Measurements from ENCODE around the gene MSI2. TPM values are rescaled to one million over a fixed set of nuclear protein-coding genes. Genes with fewer than 3 reads are reported as not detected.

MSI2 gene
- total RNA-seq, 1 experiment from 2014 or later, result 174 TPM

DNA sequence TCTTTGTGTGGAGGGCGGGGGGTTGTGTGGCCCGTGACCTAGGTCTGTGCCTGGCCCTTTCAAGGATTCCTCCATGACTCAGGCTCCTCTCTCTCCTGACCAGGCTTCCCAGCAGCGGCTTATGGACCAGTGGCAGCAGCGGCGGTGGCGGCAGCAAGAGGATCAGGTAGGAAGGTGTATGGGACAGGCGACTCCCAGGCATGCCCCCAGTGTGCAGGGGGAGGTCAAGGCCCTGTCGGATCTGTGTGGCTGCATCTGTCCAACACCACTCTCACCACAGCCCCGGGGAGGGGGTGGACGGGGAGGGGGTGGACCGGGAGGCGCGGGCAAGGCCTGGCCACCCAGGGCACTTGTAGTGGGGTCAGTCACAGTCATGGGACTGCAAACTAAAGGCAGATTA, 395.7 kb downstream of the MSI2 start:
- H3K9me3 ChIP-seq, result no peaks in the 10 kb centered on the region
- H3K27me3 ChIP-seq (replicated peaks; ENCODE audit: control insufficient read depth, insufficient read depth, low read length), result no peaks in the 10 kb centered on the region
- no TSS peak for BruUV-seq (replicated peaks)
- Mint-ChIP-seq H3K4me1 (ENCODE audit: low read depth, unreplicated experiment) (no peaks in the 10 kb centered on the region), H3K9me3 (ENCODE audit: unreplicated experiment) (no peaks in the 10 kb centered on the region), H3K4me3 (ENCODE audit: unreplicated experiment) (no peak overlapping the region), H3K27ac (ENCODE audit: unreplicated experiment) (no peak overlapping the region), H3K27me3 (ENCODE audit: insufficient read depth, unreplicated experiment) (no peaks in the 10 kb centered on the region), H3K36me3 (ENCODE audit: insufficient read depth, unreplicated experiment) (peaks cover 10% of the 10 kb centered on the region)
- ChIA-PET CTCF (no interaction called here), POLR2A (no interaction called here)
- no peak overlapping the region for H3K4me3 ChIP-seq (ENCODE audit: low read depth, low read length)
- intact Hi-C loops (cut with micrococcal nuclease; ENCODE audit: unreplicated experiment), result no loop called here
- no peaks in the 10 kb centered on the region for H3K4me1 ChIP-seq
- TF ChIP-seq, protein P1, sequence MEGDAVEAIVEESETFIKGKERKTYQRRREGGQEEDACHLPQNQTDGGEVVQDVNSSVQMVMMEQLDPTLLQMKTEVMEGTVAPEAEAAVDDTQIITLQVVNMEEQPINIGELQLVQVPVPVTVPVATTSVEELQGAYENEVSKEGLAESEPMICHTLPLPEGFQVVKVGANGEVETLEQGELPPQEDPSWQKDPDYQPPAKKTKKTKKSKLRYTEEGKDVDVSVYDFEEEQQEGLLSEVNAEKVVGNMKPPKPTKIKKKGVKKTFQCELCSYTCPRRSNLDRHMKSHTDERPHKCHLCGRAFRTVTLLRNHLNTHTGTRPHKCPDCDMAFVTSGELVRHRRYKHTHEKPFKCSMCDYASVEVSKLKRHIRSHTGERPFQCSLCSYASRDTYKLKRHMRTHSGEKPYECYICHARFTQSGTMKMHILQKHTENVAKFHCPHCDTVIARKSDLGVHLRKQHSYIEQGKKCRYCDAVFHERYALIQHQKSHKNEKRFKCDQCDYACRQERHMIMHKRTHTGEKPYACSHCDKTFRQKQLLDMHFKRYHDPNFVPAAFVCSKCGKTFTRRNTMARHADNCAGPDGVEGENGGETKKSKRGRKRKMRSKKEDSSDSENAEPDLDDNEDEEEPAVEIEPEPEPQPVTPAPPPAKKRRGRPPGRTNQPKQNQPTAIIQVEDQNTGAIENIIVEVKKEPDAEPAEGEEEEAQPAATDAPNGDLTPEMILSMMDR (IDR thresholded peaks at IDR 0.05; ENCODE audit: insufficient read depth in 1 of 2, low read depth in 1 of 2, low read length in 1 of 2, severe bottlenecking in 1 of 2, unreplicated experiment in 1 of 2), result no peak
- no peaks in the 10 kb centered on the region; the same call in 1 of the 2 replicates for H3K36me3 ChIP-seq (ENCODE audit: control insufficient read depth, insufficient read depth, low read length)
- no peak for DNase-seq

DNA sequence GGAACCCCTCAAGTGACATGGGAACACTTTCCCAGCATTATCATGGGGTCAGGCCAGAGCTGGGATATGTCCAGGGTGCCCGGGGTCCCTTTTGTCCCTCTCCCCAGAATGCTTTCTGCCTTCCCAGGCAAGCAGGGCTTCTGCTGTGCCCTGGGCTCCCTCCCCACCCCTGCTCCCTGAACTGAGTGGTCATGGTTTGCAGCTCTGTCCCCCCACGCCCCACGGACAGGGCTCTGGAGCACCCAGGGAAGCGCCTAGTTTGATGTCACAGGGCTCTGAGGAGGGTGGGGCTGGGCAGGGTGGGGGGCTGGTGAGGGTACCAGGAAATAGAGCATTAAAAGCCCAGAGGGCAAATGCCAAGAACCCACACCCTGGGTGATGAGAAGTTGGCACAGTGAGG, 396.5 kb downstream of the MSI2 start:
- no TSS peak for BruUV-seq (replicated peaks)
- H3K27me3 ChIP-seq (replicated peaks; ENCODE audit: control insufficient read depth, insufficient read depth, low read length), result no peaks in the 10 kb centered on the region
- H3K9me3 Mint-ChIP-seq (ENCODE audit: unreplicated experiment), result no peaks in the 10 kb centered on the region
- H3K4me3 ChIP-seq (ENCODE audit: low read depth, low read length), result no peak overlapping the region
- POLR2A ChIA-PET, result no interaction called here
- no peaks in the 10 kb centered on the region for H3K4me1 ChIP-seq
- DNase-seq, result no peak
- H3K36me3 Mint-ChIP-seq (ENCODE audit: insufficient read depth, unreplicated experiment), result peaks cover 13% of the 10 kb centered on the region
- H3K27me3 Mint-ChIP-seq (ENCODE audit: insufficient read depth, unreplicated experiment), result no peaks in the 10 kb centered on the region
- H3K9me3 ChIP-seq, result no peaks in the 10 kb centered on the region
- TF ChIP-seq, protein P1 (IDR thresholded peaks at IDR 0.05; ENCODE audit: insufficient read depth in 1 of 2, low read depth in 1 of 2, low read length in 1 of 2, severe bottlenecking in 1 of 2, unreplicated experiment in 1 of 2), result no peak
- H3K4me3 Mint-ChIP-seq (ENCODE audit: unreplicated experiment), result no peak overlapping the region
- no peak overlapping the region for H3K27ac Mint-ChIP-seq (ENCODE audit: unreplicated experiment)
- intact Hi-C loops (cut with micrococcal nuclease; ENCODE audit: unreplicated experiment), result no loop called here
- no peaks in the 10 kb centered on the region; the same call in 1 of the 2 replicates for H3K36me3 ChIP-seq (ENCODE audit: control insufficient read depth, insufficient read depth, low read length)
- no peaks in the 10 kb centered on the region for H3K4me1 Mint-ChIP-seq (ENCODE audit: low read depth, unreplicated experiment)
- CTCF ChIA-PET, result no interaction called here

DNA sequence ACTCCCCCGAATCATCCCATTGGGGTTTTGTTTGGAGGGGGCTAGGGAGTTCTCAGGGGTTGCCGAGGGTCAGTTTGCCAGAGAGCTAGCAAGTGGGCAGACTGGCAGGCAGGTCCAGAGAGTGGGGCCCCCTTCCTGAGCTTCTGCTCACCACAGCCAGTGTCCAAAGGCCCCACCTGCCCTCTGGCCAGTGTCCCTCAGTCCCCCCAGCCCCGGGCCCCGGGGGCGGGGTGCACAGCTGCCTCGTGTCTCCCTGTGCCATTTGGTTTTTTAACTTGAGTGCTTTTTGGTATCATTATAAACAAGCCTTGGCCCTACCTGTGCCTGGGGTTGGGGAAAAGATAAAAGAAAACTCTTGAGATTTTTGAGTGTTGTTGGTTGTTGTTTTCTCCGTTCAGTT, 397.0 kb downstream of the MSI2 start:
- Mint-ChIP-seq H3K4me3 (ENCODE audit: unreplicated experiment) (no peak overlapping the region), H3K4me1 (ENCODE audit: low read depth, unreplicated experiment) (no peaks in the 10 kb centered on the region), H3K36me3 (ENCODE audit: insufficient read depth, unreplicated experiment) (peaks cover 16% of the 10 kb centered on the region), H3K27ac (ENCODE audit: unreplicated experiment) (no peak overlapping the region), H3K27me3 (ENCODE audit: insufficient read depth, unreplicated experiment) (no peaks in the 10 kb centered on the region), H3K9me3 (ENCODE audit: unreplicated experiment) (no peaks in the 10 kb centered on the region)
- intact Hi-C loops (cut with micrococcal nuclease; ENCODE audit: unreplicated experiment), result no loop called here
- Histone ChIP-seq H3K9me3 (no peaks in the 10 kb centered on the region), H3K36me3 (ENCODE audit: control insufficient read depth, insufficient read depth, low read length) (no peaks in the 10 kb centered on the region; the same call in 1 of the 2 replicates), H3K4me1 (no peaks in the 10 kb centered on the region), H3K27me3 (replicated peaks; ENCODE audit: control insufficient read depth, insufficient read depth, low read length) (no peaks in the 10 kb centered on the region), H3K4me3 (ENCODE audit: low read depth, low read length) (no peak overlapping the region)
- BruUV-seq (replicated peaks), result no TSS peak
- POLR2A ChIA-PET, result interaction anchor here (0.6 kb wide), 1 partner anchor 1888 kb away, joined by 3 read pairs; no protein-coding TSS in a partner anchor
- CTCF ChIA-PET, result no interaction called here
- TF ChIP-seq, protein P1 (IDR thresholded peaks at IDR 0.05; ENCODE audit: insufficient read depth in 1 of 2, low read depth in 1 of 2, low read length in 1 of 2, severe bottlenecking in 1 of 2, unreplicated experiment in 1 of 2), result no peak
- no peak for DNase-seq
